DMS53 (cell line): ENCODE results near the gene SWI5.

ENCODE experiments used
- DNase-seq: peaks from one replicate; lab custom pipeline; 2025; lab: John Stamatoyannopoulos, UW

The SWI5 gene

GRCh38 chr9:128251732-128252100 lies 24.4 kb upstream of the SWI5 start:
- no peak for DNase-seq

- no peak for DNase-seq
Measured at GRCh38 chr9:128252317-128253139, 23.5 kb upstream of the SWI5 start.

GRCh38 chr9:128253140-128253990 lies 22.7 kb upstream of the SWI5 start:
- no peak for DNase-seq

GRCh38 chr9:128253991-128254346 lies 22.1 kb upstream of the SWI5 start:
- DNase-seq: no peak

GRCh38 chr9:128254362-128254761 lies 21.7 kb upstream of the SWI5 start:
- no peak for DNase-seq

- DNase-seq: peak; percentile 80
Measured at GRCh38 chr9:128254855-128255759, 21.0 kb upstream of the SWI5 start.

- DNase-seq: no peak
Measured at GRCh38 chr9:128257086-128257825, 18.8 kb upstream of the SWI5 start.

- no peak for DNase-seq
Measured at GRCh38 chr9:128257907-128258306, 18.2 kb upstream of the SWI5 start.

- no peak for DNase-seq
Measured at GRCh38 chr9:128258326-128258725, 17.8 kb upstream of the SWI5 start.

GRCh38 chr9:128259156-128259555 lies 16.9 kb upstream of the SWI5 start:
- DNase-seq: peak; percentile 57

- no peak for DNase-seq
Measured at GRCh38 chr9:128260340-128260739, 15.7 kb upstream of the SWI5 start.

- no peak for DNase-seq
Measured at GRCh38 chr9:128262687-128263086, 13.4 kb upstream of the SWI5 start.

GRCh38 chr9:128265348-128265847 lies 10.7 kb upstream of the SWI5 start:
- DNase-seq: no peak

GRCh38 chr9:128266868-128267590 lies 9.0 kb upstream of the SWI5 start:
- DNase-seq: no peak

GRCh38 chr9:128271112-128271511 lies 5.0 kb upstream of the SWI5 start:
- peak; percentile 37 for DNase-seq

- DNase-seq: no peak
Measured at GRCh38 chr9:128271512-128271911, 4.6 kb upstream of the SWI5 start.

- no peak for DNase-seq
Measured at GRCh38 chr9:128274245-128274644, 1.8 kb upstream of the SWI5 start.

- DNase-seq: peak; percentile 37
Measured at GRCh38 chr9:128275198-128276007, 673 bp upstream of the SWI5 start, which contains the start of gene GOLGA2. Gene GOLGA2 (minus strand): TSS chr9:128276007. CDS start chr9:128275976, 31 bp downstream.

GRCh38 chr9:128276574-128277270 lies 646 bp downstream of the SWI5 start:
- peak; percentile 60 for DNase-seq
